GM06990 (cell line): ENCODE results near the gene MYCN.

Source experiments
- DNase-seq: peaks from one replicate; pipeline ENCODE4 v3.0.0-alpha.2; 2011; ENCODE audit not compliant: insufficient read length; ENCODE audit errors: extremely low read depth
- H3K27me3 ChIP-seq: replicated peaks from 2 replicates; pipeline ENCODE4 v1.6.0; 2011; ENCODE audit warnings: low read length; ENCODE audit not compliant: control insufficient read depth, insufficient read depth
- H3K36me3 ChIP-seq: 2 replicates; pipeline ENCODE4 v1.5.1; 2011; ENCODE audit warnings: low read length; ENCODE audit not compliant: control insufficient read depth, insufficient read depth
- H3K4me3 ChIP-seq: replicated peaks from 2 replicates; pipeline ENCODE4 v1.5.1; 2011; ENCODE audit warnings: low read depth, mild to moderate bottlenecking, control low read depth, low read length
- TF ChIP-seq, protein P1 (sequence below): IDR thresholded peaks from 2 replicates; pipeline ENCODE4 v1.5.1; 2011; ENCODE audit warnings: low read length, control low read depth, mild to moderate bottlenecking, inconsistent platforms; ENCODE audit not compliant: insufficient read depth, poor library complexity, severe bottlenecking

The MYCN gene

DNA sequence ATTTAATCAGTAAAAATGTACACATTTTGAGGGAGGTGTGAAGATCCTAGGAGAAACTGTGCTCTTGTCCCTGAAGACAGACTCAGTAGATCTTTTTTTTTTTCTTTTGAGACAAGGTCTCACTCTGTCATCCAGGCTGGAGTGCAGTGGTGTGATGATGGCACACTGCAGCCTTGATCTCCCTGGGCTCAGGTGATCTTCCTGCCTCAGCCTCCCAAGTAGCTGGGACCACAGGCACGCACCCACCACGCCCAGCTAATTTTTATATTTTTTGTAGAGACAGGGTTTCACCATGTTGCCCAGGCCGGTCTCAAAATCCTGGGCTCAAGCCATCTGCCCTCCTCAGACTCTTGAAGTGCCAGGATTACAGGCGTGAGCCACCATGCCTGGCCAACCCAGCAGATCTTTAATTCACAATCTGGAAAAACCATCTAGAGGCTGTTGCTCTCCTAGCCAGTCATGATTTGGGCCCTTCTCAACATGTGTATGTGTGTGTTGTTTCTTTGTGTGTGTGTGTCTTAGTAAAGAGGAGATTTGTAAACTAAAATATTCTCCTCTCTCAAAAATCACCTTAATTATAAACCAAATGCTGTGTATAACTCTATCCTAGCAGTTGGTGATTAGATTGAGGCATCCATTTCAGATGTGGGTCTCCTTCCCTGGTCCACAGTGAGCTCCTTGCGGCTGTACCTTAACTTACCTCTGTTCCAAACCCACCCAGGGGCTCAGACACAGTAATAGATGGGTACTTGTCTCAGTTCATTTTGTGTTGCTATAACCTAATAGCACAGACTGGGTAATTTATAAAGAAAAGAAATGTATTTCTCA is 3.9 kb upstream of the MYCN start:
- H3K36me3 ChIP-seq: no peaks in the 10 kb centered on the region
- TF ChIP-seq, protein P1, sequence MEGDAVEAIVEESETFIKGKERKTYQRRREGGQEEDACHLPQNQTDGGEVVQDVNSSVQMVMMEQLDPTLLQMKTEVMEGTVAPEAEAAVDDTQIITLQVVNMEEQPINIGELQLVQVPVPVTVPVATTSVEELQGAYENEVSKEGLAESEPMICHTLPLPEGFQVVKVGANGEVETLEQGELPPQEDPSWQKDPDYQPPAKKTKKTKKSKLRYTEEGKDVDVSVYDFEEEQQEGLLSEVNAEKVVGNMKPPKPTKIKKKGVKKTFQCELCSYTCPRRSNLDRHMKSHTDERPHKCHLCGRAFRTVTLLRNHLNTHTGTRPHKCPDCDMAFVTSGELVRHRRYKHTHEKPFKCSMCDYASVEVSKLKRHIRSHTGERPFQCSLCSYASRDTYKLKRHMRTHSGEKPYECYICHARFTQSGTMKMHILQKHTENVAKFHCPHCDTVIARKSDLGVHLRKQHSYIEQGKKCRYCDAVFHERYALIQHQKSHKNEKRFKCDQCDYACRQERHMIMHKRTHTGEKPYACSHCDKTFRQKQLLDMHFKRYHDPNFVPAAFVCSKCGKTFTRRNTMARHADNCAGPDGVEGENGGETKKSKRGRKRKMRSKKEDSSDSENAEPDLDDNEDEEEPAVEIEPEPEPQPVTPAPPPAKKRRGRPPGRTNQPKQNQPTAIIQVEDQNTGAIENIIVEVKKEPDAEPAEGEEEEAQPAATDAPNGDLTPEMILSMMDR: no peak
- peaks cover 2% of the 10 kb centered on the region for H3K27me3 ChIP-seq
- H3K4me3 ChIP-seq: no peak overlapping the region
- DNase-seq: no peak

DNA sequence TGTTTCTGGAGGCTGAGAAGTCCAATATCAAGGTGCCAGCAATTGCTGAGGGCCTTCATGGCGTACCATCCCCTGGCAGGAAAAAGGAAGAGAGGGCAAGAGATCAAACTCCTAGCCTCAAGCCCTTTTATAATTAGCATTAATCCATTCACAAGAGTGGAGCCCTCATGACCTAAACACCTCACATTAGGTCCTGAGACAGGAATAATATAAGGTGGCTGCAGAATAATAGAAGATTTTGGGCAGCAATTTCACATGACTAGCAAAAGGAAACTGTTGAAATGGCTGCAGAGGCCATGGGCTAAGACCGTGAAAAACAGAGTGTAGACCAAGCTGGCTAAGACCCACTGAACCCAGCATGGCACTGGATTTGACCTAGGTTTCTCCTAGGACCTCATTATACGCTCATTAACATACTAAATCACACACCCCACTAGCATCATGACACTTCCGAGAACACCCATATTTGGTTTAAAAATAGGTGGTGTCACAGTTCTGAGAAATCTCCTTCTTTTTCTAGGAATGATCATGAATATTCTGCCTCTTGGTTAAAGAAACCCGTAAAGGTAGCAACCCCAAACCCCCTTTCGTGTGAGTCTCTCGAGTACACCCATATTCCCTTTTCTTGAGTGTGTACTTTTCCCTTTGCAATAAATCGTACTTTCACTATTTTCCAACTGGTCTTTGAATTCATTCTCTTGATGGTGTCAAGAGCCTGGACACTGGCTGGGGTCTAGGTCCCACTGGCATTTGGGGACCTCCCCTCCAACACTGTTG is 3.1 kb upstream of the MYCN start:
- Histone ChIP-seq H3K4me3 (no peak overlapping the region), H3K36me3 (no peaks in the 10 kb centered on the region), H3K27me3 (peaks cover 2% of the 10 kb centered on the region)
- TF ChIP-seq, protein P1: no peak
- no peak for DNase-seq

DNA sequence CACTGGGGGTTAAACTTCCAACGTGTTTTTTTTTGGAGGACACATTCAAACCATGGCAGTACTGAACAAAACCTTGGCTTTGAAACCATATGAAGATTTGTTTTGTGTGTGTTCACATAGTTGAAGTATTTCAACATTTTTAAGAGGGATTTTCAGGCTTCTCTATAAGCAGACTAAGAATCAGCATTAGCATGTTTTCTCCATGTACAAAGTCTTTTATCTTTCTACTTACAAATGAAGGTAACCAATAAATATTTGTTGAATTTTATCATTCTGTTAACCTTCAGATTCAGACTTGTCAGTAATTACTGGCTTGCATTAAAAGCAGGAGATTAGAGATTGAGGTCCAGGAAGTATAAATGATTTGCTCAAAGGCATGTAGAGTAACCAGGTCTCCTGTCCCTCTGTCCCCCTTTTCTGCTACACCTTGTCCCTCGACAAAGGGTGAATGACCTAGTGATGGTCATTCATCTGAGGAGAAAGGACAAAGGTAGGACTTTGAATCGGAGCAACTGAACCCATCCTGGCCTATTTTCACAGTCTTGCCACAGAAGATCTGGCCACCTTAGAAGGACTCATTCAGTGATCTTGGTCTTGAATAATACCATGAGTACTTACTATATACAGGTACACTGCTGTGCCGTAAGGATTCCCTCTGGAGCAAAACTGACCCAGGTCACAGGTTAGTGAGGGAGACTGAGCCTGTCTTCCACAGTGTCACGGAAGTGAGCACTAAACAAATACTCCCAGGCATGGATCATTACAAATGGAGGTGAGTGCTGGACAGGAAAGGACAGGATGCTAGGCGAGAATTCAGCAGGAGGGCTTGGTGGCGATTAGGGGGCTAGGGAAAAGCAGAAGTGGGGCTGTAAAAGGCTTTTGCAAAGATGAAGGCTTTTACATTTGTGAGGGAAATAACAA is 2.2 kb upstream of the MYCN start:
- Histone ChIP-seq H3K27me3 (peaks cover 3% of the 10 kb centered on the region), H3K4me3 (no peak overlapping the region), H3K36me3 (no peaks in the 10 kb centered on the region)
- DNase-seq: no peak
- TF ChIP-seq, protein P1: no peak

DNA sequence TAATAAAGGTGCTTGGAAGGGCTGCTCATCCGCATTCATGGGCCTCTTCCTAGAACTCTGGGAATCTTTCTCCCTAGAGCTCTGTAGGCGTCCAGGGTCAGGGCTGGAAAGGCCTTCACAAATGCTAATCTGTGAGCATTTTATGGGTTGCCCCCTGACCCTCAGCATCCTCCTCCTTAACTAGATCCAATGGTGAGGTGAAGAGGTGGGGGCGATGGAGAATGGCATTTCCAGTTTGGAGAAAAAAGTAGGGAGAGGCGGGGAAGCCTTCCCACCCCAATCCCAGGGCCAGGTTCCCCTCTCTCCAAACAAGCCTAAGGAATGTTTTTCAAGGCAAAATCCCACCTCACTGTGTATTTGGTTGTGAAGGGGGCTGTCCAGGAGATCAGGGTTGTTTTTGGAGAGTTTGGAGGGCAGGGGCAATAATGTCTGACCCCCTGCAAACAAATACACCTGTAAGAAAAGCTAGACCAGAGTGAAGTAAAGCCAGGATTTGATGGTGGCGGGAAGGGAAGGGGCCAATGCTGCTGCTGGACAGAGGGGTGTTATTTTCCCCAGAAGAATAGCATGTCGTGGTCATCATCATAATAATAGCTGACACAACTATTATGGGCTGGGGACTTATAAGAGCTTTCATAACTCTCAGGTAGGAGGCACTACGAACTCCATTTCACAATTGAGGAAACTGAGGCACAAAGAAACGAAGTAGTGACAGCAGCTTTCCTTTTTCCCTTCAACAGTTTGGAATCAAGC is 1.4 kb upstream of the MYCN start:
- Histone ChIP-seq H3K4me3 (no peak overlapping the region), H3K27me3 (peaks cover 4% of the 10 kb centered on the region), H3K36me3 (no peaks in the 10 kb centered on the region)
- DNase-seq: no peak
- TF ChIP-seq, protein P1: no peak

DNA sequence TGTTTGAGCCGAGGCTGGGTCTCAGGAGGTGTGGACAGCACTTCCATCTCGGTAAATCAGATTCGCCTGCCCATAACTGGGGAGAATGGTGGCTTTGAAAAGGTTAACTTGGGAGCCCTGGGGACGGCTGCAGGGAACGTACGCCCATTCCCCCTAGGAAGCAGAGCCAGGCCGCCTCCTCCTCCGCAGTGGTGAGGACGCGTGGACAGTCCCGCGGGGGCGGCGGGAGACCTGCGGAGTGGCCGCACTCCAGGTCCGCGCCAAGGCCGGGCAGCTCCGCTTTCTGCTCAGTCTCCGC is 845 bp upstream of the MYCN start:
- TF ChIP-seq, protein P1: peak; percentile 80
- no peaks in the 10 kb centered on the region for H3K36me3 ChIP-seq
- no peak for DNase-seq
- H3K4me3 ChIP-seq: no peak overlapping the region
- peaks cover 4% of the 10 kb centered on the region for H3K27me3 ChIP-seq
